Endothelial cell of umbilical vein (primary cell): Measurements from ENCODE around the gene PROK1. TPM values are rescaled to one million over a fixed set of nuclear protein-coding genes. Genes with fewer than 3 reads are reported as not detected.

Source experiments
- BruUV-seq: library from RNA; stranded (reverse); fragments of 400-500 nt; replicated peaks from 2 replicates; lab custom pipeline; 2021; lab: Mats Ljungman, UMichigan
- CTCF ChIA-PET: fragments of 300-600, 350-600 bp; sonication (Branson Sonifier 250); formaldehyde crosslinking; loops from one replicate; lab custom pipeline; 2021; ENCODE audit warnings: antibody characterized with exemption, inconsistent platforms; lab: Charles Lee
- POLR2A ChIA-PET: fragments of 300-600, 350-600 bp; sonication (Branson Sonifier 250); formaldehyde crosslinking; loops from one replicate; lab custom pipeline; 2021; ENCODE audit warnings: antibody characterized with exemption, inconsistent platforms; lab: Charles Lee
- DNase-seq: peaks from one replicate; pipeline ENCODE4 v3.0.0-alpha.2; 2011; ENCODE audit warnings: low read depth, low spot score
- FAIRE-seq: peaks from 2 replicates; lab custom pipeline; 2011; peaks lifted over from hg19 to GRCh38; lab: Jason Lieb, UNC
- H2AFZ ChIP-seq: 2 replicates; pipeline ENCODE4 v1.6.0; 2012; ENCODE audit warnings: low read depth, low read length, control low read depth, inconsistent platforms
- H3K27ac ChIP-seq: 2 replicates; pipeline ENCODE4 v1.5.1; 2011; ENCODE audit warnings: low read depth, mild to moderate bottlenecking, control low read depth, low read length, moderate library complexity; ENCODE audit not compliant: insufficient read depth
- H3K27me3 ChIP-seq, 2 experiments: 2 replicates each; pipeline versions ENCODE4 v1.6.0 to v1.6.1; 2011; ENCODE audit warnings: low read length in 2 of 2, mixed read lengths in 1 of 2; ENCODE audit not compliant: control insufficient read depth in 2 of 2, insufficient read depth in 2 of 2
- H3K36me3 ChIP-seq, 2 experiments: 2 replicates in 1 of 2; 3 replicates in 1 of 2; pipeline ENCODE4 v1.5.1; 2011; ENCODE audit warnings: low read length in 2 of 2, mild to moderate bottlenecking in 1 of 2, moderate library complexity in 1 of 2; ENCODE audit not compliant: control insufficient read depth in 2 of 2, insufficient read depth in 2 of 2; ENCODE audit errors: extremely low read depth in 1 of 2
- H3K4me1 ChIP-seq: 3 replicates; pipeline ENCODE4 v1.5.1; 2011; ENCODE audit warnings: mild to moderate bottlenecking, low read length; ENCODE audit not compliant: control insufficient read depth, insufficient read depth; ENCODE audit errors: extremely low read depth
- H3K4me2 ChIP-seq: 2 replicates; pipeline ENCODE4 v1.6.1; 2011; ENCODE audit warnings: low read length, control low read depth, mixed read lengths; ENCODE audit not compliant: insufficient read depth
- H3K4me3 ChIP-seq, 3 experiments: fragments of 200-600 bp in 1 of 3; sonication (generic), shearing (Covaris generic) in 1 of 3; replicated peaks in 1 of 3; 2 replicates each; pipeline ENCODE4 v1.5.1; 2011 to 2016; ENCODE audit warnings: control low read depth in 3 of 3, low read length in 3 of 3, mild to moderate bottlenecking in 2 of 3, inconsistent platforms in 1 of 3, low read depth in 1 of 3, moderate library complexity in 1 of 3; ENCODE audit not compliant: insufficient read depth in 1 of 3
- H3K79me2 ChIP-seq: 2 replicates; pipeline ENCODE4 v1.6.0; 2012; ENCODE audit warnings: low read length, inconsistent platforms; ENCODE audit not compliant: control insufficient read depth, insufficient read depth
- H3K9ac ChIP-seq: replicated peaks from 2 replicates; pipeline ENCODE3; 2011; ENCODE audit warnings: low read length, control low read depth; ENCODE audit not compliant: insufficient read depth; ENCODE audit errors: extremely low read depth
- H3K9me1 ChIP-seq: replicated peaks from 3 replicates; pipeline ENCODE4 v1.6.0; 2011; ENCODE audit warnings: mild to moderate bottlenecking, low read length; ENCODE audit not compliant: control insufficient read depth, insufficient read depth; ENCODE audit errors: extremely low read depth
- H3K9me3 ChIP-seq: replicated peaks from 2 replicates; pipeline ENCODE4 v1.5.1; 2012; ENCODE audit warnings: low read length, inconsistent platforms; ENCODE audit not compliant: control insufficient read depth, insufficient read depth
- H4K20me1 ChIP-seq: replicated peaks from 2 replicates; pipeline ENCODE3; 2011; ENCODE audit warnings: mild to moderate bottlenecking, low read length; ENCODE audit not compliant: control insufficient read depth, insufficient read depth; ENCODE audit errors: extremely low read depth
- EZH2 ChIP-seq: IDR thresholded peaks from 2 replicates; pipeline ENCODE4 v1.6.1; 2012; ENCODE audit warnings: borderline replicate concordance, low read depth, mild to moderate bottlenecking, moderate library complexity, low read length, inconsistent platforms; ENCODE audit not compliant: severe bottlenecking
- FOS ChIP-seq: IDR thresholded peaks from 2 replicates; pipeline ENCODE4 v1.6.1; 2011; ENCODE audit warnings: mild to moderate bottlenecking, low read length, moderate library complexity, borderline replicate concordance; ENCODE audit not compliant: insufficient read depth
- GATA2 ChIP-seq: IDR thresholded peaks from 2 replicates; pipeline ENCODE4 v1.7.0; 2011; ENCODE audit warnings: low read depth, mild to moderate bottlenecking, moderate library complexity, mixed read lengths, low read length; ENCODE audit not compliant: insufficient read length, insufficient read depth
- JUN ChIP-seq: IDR thresholded peaks from 2 replicates; pipeline ENCODE4 v1.6.1; 2011; ENCODE audit warnings: borderline replicate concordance, low read depth; ENCODE audit not compliant: insufficient read length, insufficient read depth
- MYC ChIP-seq: IDR thresholded peaks from one replicate; pipeline ENCODE4 v1.6.1; 2011; ENCODE audit warnings: mild to moderate bottlenecking, low read depth, low read length
- POLR2A ChIP-seq: IDR thresholded peaks from 2 replicates; pipeline ENCODE4 v1.6.1; 2012; ENCODE audit warnings: low read depth, mild to moderate bottlenecking, control low read depth, low read length
- POLR2AphosphoS5 ChIP-seq: IDR thresholded peaks from 2 replicates; pipeline ENCODE4 v1.6.1; 2012; ENCODE audit warnings: low read depth, mild to moderate bottlenecking, control low read depth, low read length, moderate library complexity; ENCODE audit not compliant: insufficient read depth
- dilution Hi-C: fragments of 300-500 bp; cut with MboI; formaldehyde crosslinking; loops from one replicate; pipeline ENCODE4 v1.15.0; 2019; ENCODE audit warnings: low sequenced_read_pairs; ENCODE audit not compliant: extremely low pct_ligation_motif_present
- intact Hi-C: fragments of 100-400 bp; cut with micrococcal nuclease; formaldehyde crosslinking; loops from one replicate; pipeline ENCODE4 v1.10.0; 2022
- polyA plus RNA-seq, 4 experiments: library from polyadenylated mRNA; depleted of rRNA in 3 of 4; stranded (reverse) in 3 of 4; unstranded in 1 of 4; fragments of >200 nt; gene quantifications; 2 replicates each; pipeline versions ENCODE4 v1.2.1 to v1.2.3, GENCODE V29; 2011 to 2012; ENCODE audit warnings: missing spikeins in 1 of 4
- total RNA-seq: library from RNA; stranded (reverse); gene quantifications from 2 replicates; pipeline ENCODE4 v1.2.3, GENCODE V29; 2021
- TF ChIP-seq, protein P1 (sequence below), 2 donors: IDR thresholded peaks; 1 replicate in 1 of 2; 2 replicates in 1 of 2; pipeline ENCODE4 v1.5.1; 2011; ENCODE audit warnings: low read length in 2 of 2, mild to moderate bottlenecking in 2 of 2, moderate library complexity in 2 of 2, control low read depth in 1 of 2, inconsistent platforms in 1 of 2, low read depth in 1 of 2; ENCODE audit not compliant: insufficient read depth in 1 of 2; ENCODE audit errors: extremely low read depth in 1 of 2
- TF ChIP-seq, protein P2 (sequence below): IDR thresholded peaks from 2 replicates; pipeline ENCODE4 v1.6.1; 2011; ENCODE audit not compliant: insufficient read depth, insufficient read length

Gene PROK1
- total and polyA plus RNA-seq, 2 donors (not counting 3 experiments of a cell fraction or from before 2014, with no cell fraction given), result not detected

DNA sequence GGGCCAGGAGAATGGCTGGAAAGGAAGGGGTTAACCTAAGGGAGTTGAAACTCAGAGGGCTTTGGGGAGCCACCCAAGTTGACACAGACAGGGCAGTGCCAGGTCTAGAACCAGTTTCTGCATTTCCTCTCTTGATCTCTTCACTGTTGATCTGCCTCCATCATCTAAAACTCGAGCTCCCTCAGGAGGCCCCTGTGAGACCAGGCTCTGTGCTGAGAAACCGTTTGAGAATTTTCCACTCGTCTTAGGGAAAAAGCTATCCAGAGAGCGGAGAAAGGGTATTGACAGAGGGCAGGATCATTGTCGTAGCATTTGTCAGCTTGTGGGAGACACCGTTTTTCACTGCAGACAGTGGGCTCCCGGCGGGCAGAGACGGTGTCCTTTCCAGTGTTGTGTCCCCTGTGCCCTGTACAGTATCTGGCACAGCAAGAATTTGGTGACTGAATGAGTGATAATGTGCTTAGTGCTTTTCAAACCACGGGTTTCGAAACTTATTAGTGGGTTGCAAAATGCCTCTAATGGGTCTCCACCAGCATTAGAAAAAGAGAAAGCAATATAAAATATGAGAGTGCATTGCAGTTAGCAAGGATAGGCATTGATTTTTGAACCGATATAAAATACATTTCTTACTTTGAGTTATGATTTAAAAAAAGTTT lies 31.1 kb downstream of the PROK1 start:
- BruUV-seq, result no TSS peak
- Histone ChIP-seq H4K20me1 (no peaks in the 10 kb centered on the region), H3K4me3 (no peak overlapping the region), H3K4me2 (no peak overlapping the region), H3K4me1 (peaks cover 5% of the 10 kb centered on the region), H3K36me3 (no peaks in the 10 kb centered on the region), H3K79me2 (no peaks in the 10 kb centered on the region), H3K27ac (no peak overlapping the region), H3K9me1 (no peaks in the 10 kb centered on the region), H3K9ac (no peak overlapping the region), H3K27me3 (no peaks in the 10 kb centered on the region), H2AFZ (no peak overlapping the region), H3K9me3 (no peaks in the 10 kb centered on the region)
- no peak for DNase-seq
- dilution Hi-C loops, result no loop called here
- TF ChIP-seq MYC, result no peak
- TF ChIP-seq EZH2, result no peak
- TF ChIP-seq FOS, result no peak
- no peak for TF ChIP-seq POLR2A
- no peak for TF ChIP-seq GATA2
- TF ChIP-seq JUN, result no peak
- no peak for TF ChIP-seq POLR2AphosphoS5
- TF ChIP-seq, protein P1, sequence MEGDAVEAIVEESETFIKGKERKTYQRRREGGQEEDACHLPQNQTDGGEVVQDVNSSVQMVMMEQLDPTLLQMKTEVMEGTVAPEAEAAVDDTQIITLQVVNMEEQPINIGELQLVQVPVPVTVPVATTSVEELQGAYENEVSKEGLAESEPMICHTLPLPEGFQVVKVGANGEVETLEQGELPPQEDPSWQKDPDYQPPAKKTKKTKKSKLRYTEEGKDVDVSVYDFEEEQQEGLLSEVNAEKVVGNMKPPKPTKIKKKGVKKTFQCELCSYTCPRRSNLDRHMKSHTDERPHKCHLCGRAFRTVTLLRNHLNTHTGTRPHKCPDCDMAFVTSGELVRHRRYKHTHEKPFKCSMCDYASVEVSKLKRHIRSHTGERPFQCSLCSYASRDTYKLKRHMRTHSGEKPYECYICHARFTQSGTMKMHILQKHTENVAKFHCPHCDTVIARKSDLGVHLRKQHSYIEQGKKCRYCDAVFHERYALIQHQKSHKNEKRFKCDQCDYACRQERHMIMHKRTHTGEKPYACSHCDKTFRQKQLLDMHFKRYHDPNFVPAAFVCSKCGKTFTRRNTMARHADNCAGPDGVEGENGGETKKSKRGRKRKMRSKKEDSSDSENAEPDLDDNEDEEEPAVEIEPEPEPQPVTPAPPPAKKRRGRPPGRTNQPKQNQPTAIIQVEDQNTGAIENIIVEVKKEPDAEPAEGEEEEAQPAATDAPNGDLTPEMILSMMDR (IDR thresholded peaks at IDR 0.05; ENCODE audit: extremely low read depth in 1 of 2, insufficient read depth in 1 of 2, low read depth in 1 of 2, low read length in 2 of 2), result no peak
- TF ChIP-seq, protein P2, sequence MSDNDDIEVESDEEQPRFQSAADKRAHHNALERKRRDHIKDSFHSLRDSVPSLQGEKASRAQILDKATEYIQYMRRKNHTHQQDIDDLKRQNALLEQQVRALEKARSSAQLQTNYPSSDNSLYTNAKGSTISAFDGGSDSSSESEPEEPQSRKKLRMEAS, result no peak
- CTCF ChIA-PET, result interaction anchor here (3.1 to 3.6 kb wide), 2 partner anchors 14 to 22 kb away, joined by 16 to 25 read pairs; no protein-coding TSS in a partner anchor
- intact Hi-C loops, result no loop called here
- POLR2A ChIA-PET, result no interaction called here
- FAIRE-seq, result no peak
